GM23338 (cell line): Measurements from ENCODE around the gene RPP25. TPM values are rescaled to one million over a fixed set of nuclear protein-coding genes. Genes with fewer than 3 reads are reported as not detected.

Source experiments
- ATAC-seq: fragments of 200-7000 bp; cut with Tn5 transposase; 3 replicates; pipeline ENCODE4 v1.9.1; 2020
- DNase-seq: peaks from one replicate; pipeline ENCODE4 v3.0.0-alpha.2; 2015; ENCODE audit warnings: low spot score
- H2AFZ ChIP-seq: fragments of 200-600 bp; sonication (generic); 2 replicates; pipeline ENCODE4 v1.8.0; 2016; ENCODE audit warnings: antibody characterized with exemption, mild to moderate bottlenecking, moderate library complexity
- H3F3A ChIP-seq: fragments of 200-600 bp; sonication (generic); replicated peaks from 2 replicates; pipeline ENCODE4 v1.8.0; 2017; ENCODE audit warnings: antibody characterized with exemption, mixed run types, low read depth
- H3K27ac ChIP-seq: fragments of 200-600 bp; sonication (generic); 2 replicates; pipeline ENCODE4 v1.6.1; 2016; ENCODE audit warnings: low read depth
- H3K27me3 ChIP-seq: fragments of 200-600 bp; sonication (generic); 2 replicates; pipeline ENCODE4 v1.8.0; 2016; ENCODE audit warnings: mild to moderate bottlenecking, mixed run types, moderate library complexity; ENCODE audit not compliant: insufficient read depth
- H3K36me3 ChIP-seq: fragments of 200-600 bp; sonication (generic); 2 replicates; pipeline ENCODE4 v1.8.0; 2016; ENCODE audit warnings: mild to moderate bottlenecking; ENCODE audit not compliant: insufficient read depth
- H3K4me1 ChIP-seq: fragments of 200-600 bp; sonication (generic); 2 replicates; pipeline ENCODE4 v1.8.0; 2016; ENCODE audit warnings: mild to moderate bottlenecking, moderate library complexity; ENCODE audit not compliant: insufficient read depth
- H3K4me2 ChIP-seq: fragments of 200-600 bp; sonication (generic); 2 replicates; pipeline ENCODE4 v1.7.1; 2017; ENCODE audit warnings: mixed run types
- H3K4me3 ChIP-seq: fragments of 200-600 bp; sonication (generic); 2 replicates; pipeline ENCODE4 v1.6.1; 2016; ENCODE audit warnings: mixed run types
- H3K79me2 ChIP-seq: fragments of 200-600 bp; sonication (generic); replicated peaks from 2 replicates; pipeline ENCODE4 v1.8.0; 2017; ENCODE audit warnings: mild to moderate bottlenecking; ENCODE audit not compliant: insufficient read depth
- H3K9me2 ChIP-seq: fragments of 200-600 bp; sonication (generic); 2 replicates; pipeline ENCODE4 v1.8.0; 2017; ENCODE audit not compliant: insufficient read depth
- H4K20me1 ChIP-seq: fragments of 200-600 bp; sonication (generic); replicated peaks from 2 replicates; pipeline ENCODE4 v1.8.0; 2017; ENCODE audit warnings: mild to moderate bottlenecking; ENCODE audit not compliant: insufficient read depth
- H3K27ac Mint-ChIP-seq: 2 replicates; pipeline ENCODE4 v1.8.0; 2020; ENCODE audit warnings: inconsistent platforms, mild to moderate bottlenecking, moderate library complexity, mixed read lengths
- H3K27me3 Mint-ChIP-seq: 3 replicates; pipeline ENCODE4 v1.8.0; 2022; ENCODE audit warnings: low read depth, mild to moderate bottlenecking, moderate library complexity, mixed read lengths, inconsistent platforms; ENCODE audit not compliant: insufficient read depth, poor library complexity
- H3K36me3 Mint-ChIP-seq: 3 replicates; pipeline ENCODE4 v1.8.0; 2021; ENCODE audit warnings: low read depth, mild to moderate bottlenecking, inconsistent platforms, moderate library complexity, mixed read lengths
- H3K4me1 Mint-ChIP-seq: 3 replicates; pipeline ENCODE4 v1.8.0; 2020; ENCODE audit warnings: mild to moderate bottlenecking, inconsistent platforms, mixed read lengths
- H3K4me3 Mint-ChIP-seq: 3 replicates; pipeline ENCODE4 v1.8.0; 2021; ENCODE audit warnings: moderate library complexity, mild to moderate bottlenecking, inconsistent platforms, mixed read lengths
- H3K9me3 Mint-ChIP-seq: 3 replicates; pipeline ENCODE4 v1.8.0; 2020; ENCODE audit warnings: moderate library complexity, mild to moderate bottlenecking, inconsistent platforms, mixed read lengths
- CREB1 ChIP-seq: fragments of 250-450 bp; sonication (Bioruptor Pico); IDR thresholded peaks from 2 replicates; pipeline ENCODE4 v1.5.0; 2020; ENCODE audit warnings: low read depth, mild to moderate bottlenecking, moderate library complexity
- CTCF ChIP-seq, 2 experiments: fragments of 200-600 bp in 1 of 2; sonication (generic) in 1 of 2; conservative IDR thresholded peaks; 2 replicates each; pipeline versions ENCODE4 v1.5.1 to v1.6.1; 2016 to 2017; ENCODE audit warnings: antibody characterized with exemption in 2 of 2, low read depth in 2 of 2, mild to moderate bottlenecking in 2 of 2, moderate library complexity in 1 of 2
- EZH2phosphoT487 ChIP-seq: fragments of 200-600 bp; sonication (generic); IDR thresholded peaks from one replicate; pipeline ENCODE4 v1.8.1; 2018; ENCODE audit warnings: antibody characterized with exemption; ENCODE audit not compliant: unreplicated experiment
- JUNB ChIP-seq: IDR thresholded peaks from one replicate; pipeline ENCODE4 v1.6.1; 2016; ENCODE audit warnings: antibody characterized with exemption; ENCODE audit not compliant: unreplicated experiment
- NANOG ChIP-seq: IDR thresholded peaks from 2 replicates; pipeline ENCODE4 v1.6.1; 2016; ENCODE audit warnings: antibody characterized with exemption, borderline replicate concordance
- POLR2AphosphoS5 ChIP-seq: IDR thresholded peaks from 2 replicates; pipeline ENCODE4 v1.6.1; 2016; ENCODE audit warnings: antibody characterized with exemption, low read depth
- REST ChIP-seq: IDR thresholded peaks from one replicate; pipeline ENCODE4 v1.6.1; 2018; ENCODE audit warnings: antibody characterized with exemption; ENCODE audit not compliant: unreplicated experiment
- STAT1 ChIP-seq: IDR thresholded peaks from one replicate; pipeline ENCODE4 v1.6.1; 2016; ENCODE audit warnings: antibody characterized with exemption; ENCODE audit not compliant: unreplicated experiment
- ZNF114 ChIP-seq: fragments of 250-450 bp; sonication (Bioruptor Pico); IDR thresholded peaks from 2 replicates; pipeline ENCODE4 v1.5.0; 2020; ENCODE audit warnings: mild to moderate bottlenecking, moderate library complexity
- ZNF331 ChIP-seq: fragments of 250-450 bp; sonication (Bioruptor Pico); IDR thresholded peaks from 2 replicates; pipeline ENCODE4 v1.5.0; 2020; ENCODE audit warnings: low read depth, mild to moderate bottlenecking, moderate library complexity
- ZNF462 ChIP-seq: fragments of 250-450 bp; sonication (Bioruptor Pico); IDR thresholded peaks from 2 replicates; pipeline ENCODE4 v1.5.0; 2020; ENCODE audit warnings: mild to moderate bottlenecking, moderate library complexity
- polyA plus RNA-seq: library from polyadenylated mRNA; unstranded; fragments of >200 nt; fragmentation: Nextera tagmentation; extraction: Ambion mirVana; gene quantifications from 2 replicates; pipeline ENCODE4 v1.2.1, GENCODE V29; 2016
- total RNA-seq: library from RNA; depleted of rRNA; stranded (reverse); fragments of >200 nt; shearing (Covaris generic); gene quantifications from 2 replicates; pipeline ENCODE4 v1.2.3, GENCODE V29; 2014

Gene RPP25
- total and polyA plus RNA-seq, 2 experiments from 2014 or later: 14.8 to 18.8 TPM

DNA sequence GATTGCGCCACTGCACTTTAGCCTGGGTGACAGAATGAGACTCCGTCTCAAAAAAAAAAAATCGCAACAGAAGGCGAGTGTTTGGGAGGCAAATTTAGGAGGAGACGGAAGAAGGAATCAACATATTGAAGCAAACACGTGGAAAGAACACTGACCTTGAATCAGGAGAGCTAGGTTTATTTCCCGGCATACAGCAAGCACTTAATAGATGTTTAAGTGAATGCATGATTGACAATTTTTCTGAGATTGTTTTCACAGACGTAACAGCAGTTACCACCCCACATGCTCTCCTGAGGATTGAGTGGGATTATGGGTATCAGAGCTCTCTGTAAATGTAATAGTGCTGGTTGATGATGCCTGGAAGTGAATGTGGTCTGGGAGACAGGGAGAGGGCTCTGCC lies 5.6 kb upstream of the RPP25 start:
- H3K27ac Mint-ChIP-seq: no peak overlapping the region
- no peak overlapping the region for H3K4me3 Mint-ChIP-seq
- peaks cover 28% of the 10 kb centered on the region for H3K4me1 Mint-ChIP-seq
- Histone ChIP-seq H3K27me3 (peaks cover 42% of the 10 kb centered on the region), H3K4me3 (no peak overlapping the region), H3K4me2 (no peak overlapping the region), H3K9me2 (no peaks in the 10 kb centered on the region), H4K20me1 (no peaks in the 10 kb centered on the region), H3F3A (peaks cover 9% of the 10 kb centered on the region; the same call in 1 of the 2 replicates), H2AFZ (no peak overlapping the region), H3K27ac (no peak overlapping the region), H3K79me2 (no peaks in the 10 kb centered on the region), H3K4me1 (peaks cover 19% of the 10 kb centered on the region; the same call in 1 of the 2 replicates), H3K36me3 (no peaks in the 10 kb centered on the region)
- TF ChIP-seq NANOG (no peak), POLR2AphosphoS5 (no peak), STAT1 (no peak), ZNF462 (no peak), CREB1 (CRISPR knock-in tag) (no peak), ZNF114 (CRISPR knock-in tag) (no peak), JUNB (no peak), CTCF (conservative IDR thresholded peaks at IDR 0.05; ENCODE audit: low read depth in 2 of 2) (no peak), EZH2phosphoT487 (no peak), REST (no peak), ZNF331 (CRISPR knock-in tag) (no peak)
- H3K27me3 Mint-ChIP-seq: peaks cover 33% of the 10 kb centered on the region
- H3K36me3 Mint-ChIP-seq: no peaks in the 10 kb centered on the region
- DNase-seq: no peak
- no peak for ATAC-seq
- H3K9me3 Mint-ChIP-seq: no peaks in the 10 kb centered on the region
